LNCAP (cell line): ENCODE data around the gene CYP1A2.

Experiments used
- CTCF ChIP-seq: fragments of 450-650 bp; IDR thresholded peaks from 2 replicates; pipeline ENCODE4 v1.5.1; 2017; ENCODE audit warnings: mild to moderate bottlenecking

CYP1A2 gene

GRCh38 chr15:74775894-74776293, 27.2 kb downstream of the CYP1A2 start:
- no peak for TF ChIP-seq CTCF

GRCh38 chr15:74776821-74777768, 28.4 kb downstream of the CYP1A2 start:
- TF ChIP-seq CTCF = no peak

GRCh38 chr15:74777769-74778598, 29.3 kb downstream of the CYP1A2 start:
- TF ChIP-seq CTCF = no peak

GRCh38 chr15:74778599-74778970, 29.9 kb downstream of the CYP1A2 start:
- no peak for TF ChIP-seq CTCF

GRCh38 chr15:74779162-74779648, 30.6 kb downstream of the CYP1A2 start:
- TF ChIP-seq CTCF = no peak

GRCh38 chr15:74780523-74781430, 32.1 kb downstream of the CYP1A2 start:
- no peak for TF ChIP-seq CTCF
